Panc1 (cell line): ENCODE measurements around the gene SSX2IP. TPM values are rescaled to one million over a fixed set of nuclear protein-coding genes. Genes with fewer than 3 reads are reported as not detected.

Experiments used
- ATAC-seq: fragments of 200-7000 bp; cut with Tn5 transposase; 2 replicates; pipeline ENCODE4 v1.9.1; 2020; ENCODE audit warnings: mild to moderate bottlenecking, moderate library complexity
- BruUV-seq: library from RNA; stranded (reverse); fragments of 400-500 nt; replicated peaks from 2 replicates; lab custom pipeline; 2021; lab: Mats Ljungman, UMichigan
- CTCF ChIA-PET: fragments of 300-600 bp; sonication (Branson Sonifier 250); formaldehyde crosslinking; loops from one replicate; lab custom pipeline; 2022; ENCODE audit warnings: antibody characterized with exemption; lab: Charles Lee
- POLR2A ChIA-PET: fragments of 300-600 bp; sonication (Branson Sonifier 250); formaldehyde crosslinking; loops from one replicate; lab custom pipeline; 2022; ENCODE audit warnings: antibody characterized with exemption; lab: Charles Lee
- DNase-seq: peaks from one replicate; pipeline ENCODE4 v3.0.0-alpha.2; 2010; ENCODE audit warnings: low read depth, low spot score
- H3K27ac ChIP-seq: 2 replicates; pipeline ENCODE4 v1.5.1; 2011; ENCODE audit warnings: mild to moderate bottlenecking, low read length, inconsistent platforms
- H3K27me3 ChIP-seq: fragments of 200-500 bp; sonication (Bioruptor generic); 2 replicates; pipeline ENCODE4 v1.6.0; 2014; ENCODE audit warnings: low read length, inconsistent platforms; ENCODE audit not compliant: control insufficient read depth, insufficient read depth
- H3K36me3 ChIP-seq: fragments of 200-500 bp; sonication (Bioruptor generic); 2 replicates; pipeline ENCODE4 v1.5.1; 2014; ENCODE audit warnings: inconsistent platforms, mild to moderate bottlenecking, low read length, moderate library complexity; ENCODE audit not compliant: control insufficient read depth, insufficient read depth
- H3K4me1 ChIP-seq: 2 replicates; pipeline ENCODE4 v1.5.1; 2011; ENCODE audit warnings: inconsistent platforms, mild to moderate bottlenecking, low read length, moderate library complexity; ENCODE audit not compliant: control insufficient read depth, insufficient read depth
- H3K4me3 ChIP-seq, 2 experiments: 2 replicates each; pipeline ENCODE4 v1.5.1; 2011 to 2012; ENCODE audit warnings: low read depth in 2 of 2, low read length in 2 of 2, mild to moderate bottlenecking in 2 of 2, inconsistent platforms in 1 of 2, moderate library complexity in 1 of 2
- H3K9me3 ChIP-seq: fragments of 200-500 bp; sonication (Bioruptor generic); 2 replicates; pipeline ENCODE4 v1.5.1; 2014; ENCODE audit warnings: low read depth, mild to moderate bottlenecking, inconsistent platforms, low read length, moderate library complexity; ENCODE audit not compliant: control insufficient read depth, insufficient read depth
- POLR2AphosphoS5 ChIP-seq: IDR thresholded peaks from 2 replicates; pipeline ENCODE4 v1.6.1; 2012; ENCODE audit warnings: mild to moderate bottlenecking, low read depth, low read length, moderate library complexity
- SIN3A ChIP-seq: IDR thresholded peaks from 2 replicates; pipeline ENCODE4 v1.6.1; 2012; ENCODE audit warnings: low read depth, mild to moderate bottlenecking, low read length, moderate library complexity, borderline replicate concordance; ENCODE audit not compliant: insufficient read depth
- TCF7L2 ChIP-seq: IDR thresholded peaks from 2 replicates; pipeline ENCODE4 v1.6.1; 2011; ENCODE audit warnings: mild to moderate bottlenecking, low read depth, low read length, inconsistent platforms
- in situ Hi-C: cut with HindIII; loops from 2 replicates; pipeline ENCODE4 v1.10.0; 2016; ENCODE audit warnings: low sequenced_read_pairs, low pct_unique_long_range_greater_than_20kb
- intact Hi-C: fragments of 100-400 bp; cut with micrococcal nuclease; formaldehyde crosslinking; loops from one replicate; pipeline ENCODE4 v1.10.0; 2022; ENCODE audit not compliant: unreplicated experiment
- total RNA-seq: library from RNA; stranded (reverse); gene quantifications from one replicate; pipeline ENCODE4 v1.2.1, GENCODE V29; 2021; ENCODE audit not compliant: unreplicated experiment
- TF ChIP-seq, protein P1 (sequence below): fragments of 450-650 bp; IDR thresholded peaks from 2 replicates; pipeline ENCODE4 v1.5.1; 2017; ENCODE audit warnings: mild to moderate bottlenecking
- TF ChIP-seq, protein P2 (sequence below), 2 experiments: IDR thresholded peaks; 2 replicates each; pipeline ENCODE4 v1.6.1; 2011 to 2012; ENCODE audit warnings: low read depth in 2 of 2, control low read depth in 1 of 2, low read length in 1 of 2, mild to moderate bottlenecking in 1 of 2, moderate library complexity in 1 of 2; ENCODE audit not compliant: insufficient read depth in 1 of 2

SSX2IP gene
- total RNA-seq, 1 experiment from 2014 or later = 81.8 TPM

GRCh38 chr1:84600796-84601195, 89.5 kb downstream of the SSX2IP start:
- no peaks in the 10 kb centered on the region for H3K27me3 ChIP-seq
- POLR2A ChIA-PET = interaction anchor here (1.2 to 1.7 kb wide), 2 partner anchors 15 to 27 kb away, joined by 4 to 5 read pairs; partner anchors contain the start of gene CTBS
- intact Hi-C loops (loop anchor here (5.0 to 10.0 kb wide), 4 partner anchors 98 to 696 kb away; no protein-coding TSS in a partner anchor), in situ Hi-C loops (loop anchor here (5.0 to 25.0 kb wide), 2 partner anchors 33 to 688 kb away; no protein-coding TSS in a partner anchor)
- ATAC-seq = no peak
- peaks cover 53% of the 10 kb centered on the region for H3K4me1 ChIP-seq
- DNase-seq = no peak
- CTCF ChIA-PET = interaction anchor here (0.5 kb wide), 1 partner anchor 27 kb away, joined by 4 read pairs; the partner anchor contains the start of gene CTBS
- H3K36me3 ChIP-seq = no peaks in the 10 kb centered on the region
- TF ChIP-seq SIN3A (no peak), TCF7L2 (no peak), POLR2AphosphoS5 (no peak)
- TF ChIP-seq, protein P1, sequence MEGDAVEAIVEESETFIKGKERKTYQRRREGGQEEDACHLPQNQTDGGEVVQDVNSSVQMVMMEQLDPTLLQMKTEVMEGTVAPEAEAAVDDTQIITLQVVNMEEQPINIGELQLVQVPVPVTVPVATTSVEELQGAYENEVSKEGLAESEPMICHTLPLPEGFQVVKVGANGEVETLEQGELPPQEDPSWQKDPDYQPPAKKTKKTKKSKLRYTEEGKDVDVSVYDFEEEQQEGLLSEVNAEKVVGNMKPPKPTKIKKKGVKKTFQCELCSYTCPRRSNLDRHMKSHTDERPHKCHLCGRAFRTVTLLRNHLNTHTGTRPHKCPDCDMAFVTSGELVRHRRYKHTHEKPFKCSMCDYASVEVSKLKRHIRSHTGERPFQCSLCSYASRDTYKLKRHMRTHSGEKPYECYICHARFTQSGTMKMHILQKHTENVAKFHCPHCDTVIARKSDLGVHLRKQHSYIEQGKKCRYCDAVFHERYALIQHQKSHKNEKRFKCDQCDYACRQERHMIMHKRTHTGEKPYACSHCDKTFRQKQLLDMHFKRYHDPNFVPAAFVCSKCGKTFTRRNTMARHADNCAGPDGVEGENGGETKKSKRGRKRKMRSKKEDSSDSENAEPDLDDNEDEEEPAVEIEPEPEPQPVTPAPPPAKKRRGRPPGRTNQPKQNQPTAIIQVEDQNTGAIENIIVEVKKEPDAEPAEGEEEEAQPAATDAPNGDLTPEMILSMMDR = no peak
- TF ChIP-seq, protein P2, sequence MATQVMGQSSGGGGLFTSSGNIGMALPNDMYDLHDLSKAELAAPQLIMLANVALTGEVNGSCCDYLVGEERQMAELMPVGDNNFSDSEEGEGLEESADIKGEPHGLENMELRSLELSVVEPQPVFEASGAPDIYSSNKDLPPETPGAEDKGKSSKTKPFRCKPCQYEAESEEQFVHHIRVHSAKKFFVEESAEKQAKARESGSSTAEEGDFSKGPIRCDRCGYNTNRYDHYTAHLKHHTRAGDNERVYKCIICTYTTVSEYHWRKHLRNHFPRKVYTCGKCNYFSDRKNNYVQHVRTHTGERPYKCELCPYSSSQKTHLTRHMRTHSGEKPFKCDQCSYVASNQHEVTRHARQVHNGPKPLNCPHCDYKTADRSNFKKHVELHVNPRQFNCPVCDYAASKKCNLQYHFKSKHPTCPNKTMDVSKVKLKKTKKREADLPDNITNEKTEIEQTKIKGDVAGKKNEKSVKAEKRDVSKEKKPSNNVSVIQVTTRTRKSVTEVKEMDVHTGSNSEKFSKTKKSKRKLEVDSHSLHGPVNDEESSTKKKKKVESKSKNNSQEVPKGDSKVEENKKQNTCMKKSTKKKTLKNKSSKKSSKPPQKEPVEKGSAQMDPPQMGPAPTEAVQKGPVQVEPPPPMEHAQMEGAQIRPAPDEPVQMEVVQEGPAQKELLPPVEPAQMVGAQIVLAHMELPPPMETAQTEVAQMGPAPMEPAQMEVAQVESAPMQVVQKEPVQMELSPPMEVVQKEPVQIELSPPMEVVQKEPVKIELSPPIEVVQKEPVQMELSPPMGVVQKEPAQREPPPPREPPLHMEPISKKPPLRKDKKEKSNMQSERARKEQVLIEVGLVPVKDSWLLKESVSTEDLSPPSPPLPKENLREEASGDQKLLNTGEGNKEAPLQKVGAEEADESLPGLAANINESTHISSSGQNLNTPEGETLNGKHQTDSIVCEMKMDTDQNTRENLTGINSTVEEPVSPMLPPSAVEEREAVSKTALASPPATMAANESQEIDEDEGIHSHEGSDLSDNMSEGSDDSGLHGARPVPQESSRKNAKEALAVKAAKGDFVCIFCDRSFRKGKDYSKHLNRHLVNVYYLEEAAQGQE (IDR thresholded peaks at IDR 0.05; ENCODE audit: insufficient read depth in 1 of 2, low read depth in 2 of 2, low read length in 1 of 2) = no peak
- H3K4me3 ChIP-seq = no peak overlapping the region
- no peaks in the 10 kb centered on the region for H3K9me3 ChIP-seq
- no TSS peak for BruUV-seq
- peak overlapping the region; percentile 67 for H3K27ac ChIP-seq

- H3K27ac ChIP-seq = peak overlapping the region; percentile 67
- peak; percentile 96 for DNase-seq
- H3K36me3 ChIP-seq = no peaks in the 10 kb centered on the region
- peak; percentile 71 for ATAC-seq
- 0 out of 2 replicates have a peak, but pooled peaks have one; percentile 8 for TF ChIP-seq POLR2AphosphoS5
- TF ChIP-seq SIN3A = no peak
- TF ChIP-seq, protein P1 = peak; percentile 19
- TF ChIP-seq TCF7L2 = no peak; the same call in 1 of the 2 replicates
- TF ChIP-seq, protein P2 (IDR thresholded peaks at IDR 0.05; ENCODE audit: insufficient read depth in 1 of 2, low read depth in 2 of 2, low read length in 1 of 2) = no peak
- no TSS peak for BruUV-seq
- intact Hi-C loops (no loop called here), in situ Hi-C loops (no loop called here)
- H3K4me3 ChIP-seq = peak overlapping the region in 1 of 2 experiments; percentile 1; a peak in 1 of 4 replicates
- no peaks in the 10 kb centered on the region for H3K9me3 ChIP-seq
- H3K4me1 ChIP-seq = peaks cover 38% of the 10 kb centered on the region
- ChIA-PET CTCF (no interaction called here), POLR2A (interaction anchor here (0.6 kb wide), 2 partner anchors 12 to 1323 kb away, joined by 3 read pairs; no protein-coding TSS in a partner anchor)
- no peaks in the 10 kb centered on the region for H3K27me3 ChIP-seq
These were observed 91.2 kb downstream of the SSX2IP start for GRCh38 chr1:84598846-84599741.
